Measurements from ENCODE around the gene ADAMTS3. TPM values are rescaled to one million over a fixed set of nuclear protein-coding genes. Genes with fewer than 3 reads are reported as not detected.

Gene ADAMTS3
- total and polyA plus RNA-seq, 2 experiments from 2014 or later: 1.2 to 3.7 TPM

DNA sequence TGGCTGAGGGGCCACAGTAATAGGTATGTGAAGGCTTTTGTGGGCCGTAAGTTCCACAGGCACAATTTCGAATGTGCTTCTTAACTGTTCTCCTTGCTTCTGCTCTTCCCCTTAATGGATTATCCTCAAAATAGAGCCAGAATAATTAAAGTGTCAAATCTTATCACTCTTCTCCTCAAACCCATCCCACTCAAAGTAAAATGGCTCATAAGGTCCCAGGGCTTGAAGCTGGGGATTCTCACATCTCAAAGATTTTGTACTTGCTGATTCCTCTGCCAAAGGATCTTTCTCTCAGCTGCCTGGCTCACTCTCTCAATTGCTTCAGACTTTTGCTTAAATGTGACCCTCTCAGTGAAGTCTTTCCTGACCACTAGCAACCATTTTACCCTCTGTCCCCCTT, 16.6 kb downstream of the ADAMTS3 start (continued):
- TF ChIP-seq, protein P1, sequence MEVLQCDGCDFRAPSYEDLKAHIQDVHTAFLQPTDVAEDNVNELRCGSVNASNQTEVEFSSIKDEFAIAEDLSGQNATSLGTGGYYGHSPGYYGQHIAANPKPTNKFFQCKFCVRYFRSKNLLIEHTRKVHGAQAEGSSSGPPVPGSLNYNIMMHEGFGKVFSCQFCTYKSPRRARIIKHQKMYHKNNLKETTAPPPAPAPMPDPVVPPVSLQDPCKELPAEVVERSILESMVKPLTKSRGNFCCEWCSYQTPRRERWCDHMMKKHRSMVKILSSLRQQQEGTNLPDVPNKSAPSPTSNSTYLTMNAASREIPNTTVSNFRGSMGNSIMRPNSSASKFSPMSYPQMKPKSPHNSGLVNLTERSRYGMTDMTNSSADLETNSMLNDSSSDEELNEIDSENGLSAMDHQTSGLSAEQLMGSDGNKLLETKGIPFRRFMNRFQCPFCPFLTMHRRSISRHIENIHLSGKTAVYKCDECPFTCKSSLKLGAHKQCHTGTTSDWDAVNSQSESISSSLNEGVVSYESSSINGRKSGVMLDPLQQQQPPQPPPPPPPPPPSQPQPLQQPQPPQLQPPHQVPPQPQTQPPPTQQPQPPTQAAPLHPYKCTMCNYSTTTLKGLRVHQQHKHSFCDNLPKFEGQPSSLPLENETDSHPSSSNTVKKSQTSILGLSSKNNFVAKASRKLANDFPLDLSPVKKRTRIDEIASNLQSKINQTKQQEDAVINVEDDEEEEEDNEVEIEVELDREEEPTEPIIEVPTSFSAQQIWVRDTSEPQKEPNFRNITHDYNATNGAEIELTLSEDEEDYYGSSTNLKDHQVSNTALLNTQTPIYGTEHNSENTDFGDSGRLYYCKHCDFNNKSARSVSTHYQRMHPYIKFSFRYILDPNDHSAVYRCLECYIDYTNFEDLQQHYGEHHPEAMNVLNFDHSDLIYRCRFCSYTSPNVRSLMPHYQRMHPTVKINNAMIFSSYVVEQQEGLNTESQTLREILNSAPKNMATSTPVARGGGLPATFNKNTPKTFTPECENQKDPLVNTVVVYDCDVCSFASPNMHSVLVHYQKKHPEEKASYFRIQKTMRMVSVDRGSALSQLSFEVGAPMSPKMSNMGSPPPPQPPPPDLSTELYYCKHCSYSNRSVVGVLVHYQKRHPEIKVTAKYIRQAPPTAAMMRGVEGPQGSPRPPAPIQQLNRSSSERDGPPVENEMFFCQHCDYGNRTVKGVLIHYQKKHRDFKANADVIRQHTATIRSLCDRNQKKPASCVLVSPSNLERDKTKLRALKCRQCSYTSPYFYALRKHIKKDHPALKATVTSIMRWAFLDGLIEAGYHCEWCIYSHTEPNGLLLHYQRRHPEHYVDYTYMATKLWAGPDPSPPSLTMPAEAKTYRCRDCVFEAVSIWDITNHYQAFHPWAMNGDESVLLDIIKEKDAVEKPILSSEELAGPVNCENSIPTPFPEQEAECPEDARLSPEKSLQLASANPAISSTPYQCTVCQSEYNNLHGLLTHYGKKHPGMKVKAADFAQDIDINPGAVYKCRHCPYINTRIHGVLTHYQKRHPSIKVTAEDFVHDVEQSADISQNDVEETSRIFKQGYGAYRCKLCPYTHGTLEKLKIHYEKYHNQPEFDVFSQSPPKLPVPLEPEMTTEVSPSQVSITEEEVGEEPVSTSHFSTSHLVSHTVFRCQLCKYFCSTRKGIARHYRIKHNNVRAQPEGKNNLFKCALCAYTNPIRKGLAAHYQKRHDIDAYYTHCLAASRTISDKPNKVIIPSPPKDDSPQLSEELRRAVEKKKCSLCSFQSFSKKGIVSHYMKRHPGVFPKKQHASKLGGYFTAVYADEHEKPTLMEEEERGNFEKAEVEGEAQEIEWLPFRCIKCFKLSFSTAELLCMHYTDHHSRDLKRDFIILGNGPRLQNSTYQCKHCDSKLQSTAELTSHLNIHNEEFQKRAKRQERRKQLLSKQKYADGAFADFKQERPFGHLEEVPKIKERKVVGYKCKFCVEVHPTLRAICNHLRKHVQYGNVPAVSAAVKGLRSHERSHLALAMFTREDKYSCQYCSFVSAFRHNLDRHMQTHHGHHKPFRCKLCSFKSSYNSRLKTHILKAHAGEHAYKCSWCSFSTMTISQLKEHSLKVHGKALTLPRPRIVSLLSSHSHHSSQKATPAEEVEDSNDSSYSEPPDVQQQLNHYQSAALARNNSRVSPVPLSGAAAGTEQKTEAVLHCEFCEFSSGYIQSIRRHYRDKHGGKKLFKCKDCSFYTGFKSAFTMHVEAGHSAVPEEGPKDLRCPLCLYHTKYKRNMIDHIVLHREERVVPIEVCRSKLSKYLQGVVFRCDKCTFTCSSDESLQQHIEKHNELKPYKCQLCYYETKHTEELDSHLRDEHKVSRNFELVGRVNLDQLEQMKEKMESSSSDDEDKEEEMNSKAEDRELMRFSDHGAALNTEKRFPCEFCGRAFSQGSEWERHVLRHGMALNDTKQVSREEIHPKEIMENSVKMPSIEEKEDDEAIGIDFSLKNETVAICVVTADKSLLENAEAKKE (CRISPR knock-in tag; IDR thresholded peaks at IDR 0.05): no peak
- TF ChIP-seq, protein P2, sequence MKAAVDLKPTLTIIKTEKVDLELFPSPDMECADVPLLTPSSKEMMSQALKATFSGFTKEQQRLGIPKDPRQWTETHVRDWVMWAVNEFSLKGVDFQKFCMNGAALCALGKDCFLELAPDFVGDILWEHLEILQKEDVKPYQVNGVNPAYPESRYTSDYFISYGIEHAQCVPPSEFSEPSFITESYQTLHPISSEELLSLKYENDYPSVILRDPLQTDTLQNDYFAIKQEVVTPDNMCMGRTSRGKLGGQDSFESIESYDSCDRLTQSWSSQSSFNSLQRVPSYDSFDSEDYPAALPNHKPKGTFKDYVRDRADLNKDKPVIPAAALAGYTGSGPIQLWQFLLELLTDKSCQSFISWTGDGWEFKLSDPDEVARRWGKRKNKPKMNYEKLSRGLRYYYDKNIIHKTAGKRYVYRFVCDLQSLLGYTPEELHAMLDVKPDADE (IDR thresholded peaks at IDR 0.05): no peak
- TF ChIP-seq CREB1 (CRISPR knock-in tag; IDR thresholded peaks at IDR 0.05; ENCODE audit: low read depth) (no peak), EZH2phosphoT487 (IDR thresholded peaks at IDR 0.05; ENCODE audit: unreplicated experiment) (no peak), POLR2AphosphoS5 (IDR thresholded peaks at IDR 0.05; ENCODE audit: low read depth) (no peak)

DNA sequence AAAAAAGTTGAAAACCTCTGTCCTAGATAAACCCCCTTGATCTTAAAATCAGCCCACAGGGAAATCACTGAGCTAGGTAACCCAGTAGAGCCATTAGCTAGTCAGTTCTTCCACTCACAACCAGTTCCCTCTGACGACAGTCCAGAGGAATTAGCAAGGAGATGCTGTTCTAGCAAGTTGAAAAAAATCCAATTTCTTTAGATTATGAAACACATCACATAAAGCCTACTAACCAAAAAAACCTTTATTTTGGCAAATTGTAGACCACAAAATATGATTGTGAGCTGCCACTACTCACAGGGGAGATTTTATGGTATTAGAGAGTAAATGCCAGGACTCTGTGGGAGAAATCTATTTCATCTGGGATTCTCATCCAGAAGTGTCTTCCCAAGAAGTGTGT, 22.6 kb downstream of the ADAMTS3 start:
- no peaks in the 10 kb centered on the region for H3K9me2 ChIP-seq (ENCODE audit: insufficient read depth)
- no peak overlapping the region for H3K27ac ChIP-seq (ENCODE audit: low read depth)
- DNase-seq (ENCODE audit: low spot score): no peak
- TF ChIP-seq, protein P3, sequence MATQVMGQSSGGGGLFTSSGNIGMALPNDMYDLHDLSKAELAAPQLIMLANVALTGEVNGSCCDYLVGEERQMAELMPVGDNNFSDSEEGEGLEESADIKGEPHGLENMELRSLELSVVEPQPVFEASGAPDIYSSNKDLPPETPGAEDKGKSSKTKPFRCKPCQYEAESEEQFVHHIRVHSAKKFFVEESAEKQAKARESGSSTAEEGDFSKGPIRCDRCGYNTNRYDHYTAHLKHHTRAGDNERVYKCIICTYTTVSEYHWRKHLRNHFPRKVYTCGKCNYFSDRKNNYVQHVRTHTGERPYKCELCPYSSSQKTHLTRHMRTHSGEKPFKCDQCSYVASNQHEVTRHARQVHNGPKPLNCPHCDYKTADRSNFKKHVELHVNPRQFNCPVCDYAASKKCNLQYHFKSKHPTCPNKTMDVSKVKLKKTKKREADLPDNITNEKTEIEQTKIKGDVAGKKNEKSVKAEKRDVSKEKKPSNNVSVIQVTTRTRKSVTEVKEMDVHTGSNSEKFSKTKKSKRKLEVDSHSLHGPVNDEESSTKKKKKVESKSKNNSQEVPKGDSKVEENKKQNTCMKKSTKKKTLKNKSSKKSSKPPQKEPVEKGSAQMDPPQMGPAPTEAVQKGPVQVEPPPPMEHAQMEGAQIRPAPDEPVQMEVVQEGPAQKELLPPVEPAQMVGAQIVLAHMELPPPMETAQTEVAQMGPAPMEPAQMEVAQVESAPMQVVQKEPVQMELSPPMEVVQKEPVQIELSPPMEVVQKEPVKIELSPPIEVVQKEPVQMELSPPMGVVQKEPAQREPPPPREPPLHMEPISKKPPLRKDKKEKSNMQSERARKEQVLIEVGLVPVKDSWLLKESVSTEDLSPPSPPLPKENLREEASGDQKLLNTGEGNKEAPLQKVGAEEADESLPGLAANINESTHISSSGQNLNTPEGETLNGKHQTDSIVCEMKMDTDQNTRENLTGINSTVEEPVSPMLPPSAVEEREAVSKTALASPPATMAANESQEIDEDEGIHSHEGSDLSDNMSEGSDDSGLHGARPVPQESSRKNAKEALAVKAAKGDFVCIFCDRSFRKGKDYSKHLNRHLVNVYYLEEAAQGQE (IDR thresholded peaks at IDR 0.05; ENCODE audit: unreplicated experiment): no peak
- TF ChIP-seq ZNF114 (CRISPR knock-in tag; IDR thresholded peaks at IDR 0.05) (no peak), CREB1 (CRISPR knock-in tag; IDR thresholded peaks at IDR 0.05; ENCODE audit: low read depth) (no peak), EZH2 (IDR thresholded peaks at IDR 0.05; ENCODE audit: low read depth, unreplicated experiment) (no peak)
- TF ChIP-seq, protein P4, sequence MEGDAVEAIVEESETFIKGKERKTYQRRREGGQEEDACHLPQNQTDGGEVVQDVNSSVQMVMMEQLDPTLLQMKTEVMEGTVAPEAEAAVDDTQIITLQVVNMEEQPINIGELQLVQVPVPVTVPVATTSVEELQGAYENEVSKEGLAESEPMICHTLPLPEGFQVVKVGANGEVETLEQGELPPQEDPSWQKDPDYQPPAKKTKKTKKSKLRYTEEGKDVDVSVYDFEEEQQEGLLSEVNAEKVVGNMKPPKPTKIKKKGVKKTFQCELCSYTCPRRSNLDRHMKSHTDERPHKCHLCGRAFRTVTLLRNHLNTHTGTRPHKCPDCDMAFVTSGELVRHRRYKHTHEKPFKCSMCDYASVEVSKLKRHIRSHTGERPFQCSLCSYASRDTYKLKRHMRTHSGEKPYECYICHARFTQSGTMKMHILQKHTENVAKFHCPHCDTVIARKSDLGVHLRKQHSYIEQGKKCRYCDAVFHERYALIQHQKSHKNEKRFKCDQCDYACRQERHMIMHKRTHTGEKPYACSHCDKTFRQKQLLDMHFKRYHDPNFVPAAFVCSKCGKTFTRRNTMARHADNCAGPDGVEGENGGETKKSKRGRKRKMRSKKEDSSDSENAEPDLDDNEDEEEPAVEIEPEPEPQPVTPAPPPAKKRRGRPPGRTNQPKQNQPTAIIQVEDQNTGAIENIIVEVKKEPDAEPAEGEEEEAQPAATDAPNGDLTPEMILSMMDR (conservative IDR thresholded peaks at IDR 0.05; ENCODE audit: low read depth in 2 of 2): no peak
- H3K36me3 Mint-ChIP-seq (ENCODE audit: low read depth): peaks cover 5% of the 10 kb centered on the region
- H4K20me1 ChIP-seq (replicated peaks; ENCODE audit: insufficient read depth): no peaks in the 10 kb centered on the region
- H3K27me3 Mint-ChIP-seq (ENCODE audit: insufficient read depth, low read depth, poor library complexity): no peaks in the 10 kb centered on the region
- H3K4me3 ChIP-seq: no peak overlapping the region
- no peaks in the 10 kb centered on the region for H3F3A ChIP-seq (replicated peaks; ENCODE audit: low read depth)
- H3K36me3 ChIP-seq (ENCODE audit: insufficient read depth): no peaks in the 10 kb centered on the region
- no peak for ATAC-seq
- no peak overlapping the region for H3K27ac Mint-ChIP-seq
- H2AFZ ChIP-seq: no peak overlapping the region
- peaks cover 3% of the 10 kb centered on the region; the same call in 2 of the 3 replicates for H3K9me3 Mint-ChIP-seq
- no peaks in the 10 kb centered on the region for H3K4me1 Mint-ChIP-seq
- H3K79me2 ChIP-seq (replicated peaks; ENCODE audit: insufficient read depth): no peaks in the 10 kb centered on the region
- no peaks in the 10 kb centered on the region for H3K27me3 ChIP-seq (ENCODE audit: insufficient read depth)
- H3K4me2 ChIP-seq: no peak overlapping the region
- H3K4me3 Mint-ChIP-seq: no peak overlapping the region
- no peaks in the 10 kb centered on the region for H3K4me1 ChIP-seq (ENCODE audit: insufficient read depth)
